CD4-positive, CD25-positive, alpha-beta regulatory T cell (primary cell): Measurements from ENCODE around the gene ANXA7. TPM values are rescaled to one million over a fixed set of nuclear protein-coding genes. Genes with fewer than 3 reads are reported as not detected.
"Not testable (repeated sequence)": the region's sequence is repeated elsewhere in the genome, so short reads cannot be mapped to it uniquely, and the experiment has no call there.

Experiments
- ATAC-seq, 2 donors: fragments of 150-1000 bp; cut with Tn5 transposase; one replicate each; pipeline ENCODE4 v1.10.0; 2021; ENCODE audit warnings: low read depth in 2 of 2, moderate number of reproducible peaks in 2 of 2, moderate library complexity in 1 of 2
- DNase-seq, 3 donors: peaks; one replicate each; pipeline versions ENCODE4 v3.0.0 to v3.0.0-alpha.2; 2012 to 2022; ENCODE audit warnings: mixed read lengths in 1 of 3
- H3K27ac ChIP-seq: one replicate; pipeline ENCODE4 v1.7.0; 2013; ENCODE audit warnings: mild to moderate bottlenecking, low read length; ENCODE audit not compliant: insufficient read depth, poor library complexity, severe bottlenecking
- H3K27me3 ChIP-seq: one replicate; pipeline ENCODE4 v1.7.0; 2013; ENCODE audit warnings: low read length; ENCODE audit not compliant: control insufficient read depth, insufficient read depth
- H3K36me3 ChIP-seq: one replicate; pipeline ENCODE4 v1.7.0; 2013; ENCODE audit warnings: mild to moderate bottlenecking, low read length, moderate library complexity; ENCODE audit not compliant: control insufficient read depth, insufficient read depth
- H3K4me1 ChIP-seq: 2 replicates; pipeline ENCODE4 v1.7.0; 2013; ENCODE audit warnings: mild to moderate bottlenecking, low read length; ENCODE audit not compliant: insufficient read depth, control insufficient read depth, poor library complexity, severe bottlenecking
- H3K4me3 ChIP-seq: one replicate; pipeline ENCODE4 v1.7.0; 2013; ENCODE audit warnings: low read depth, mild to moderate bottlenecking, low read length, moderate library complexity
- H3K9me3 ChIP-seq, 2 experiments: 1 replicate in 1 of 2; 2 replicates in 1 of 2; pipeline ENCODE4 v1.7.0; 2013; ENCODE audit warnings: low read length in 2 of 2, mild to moderate bottlenecking in 1 of 2, moderate library complexity in 1 of 2; ENCODE audit not compliant: control insufficient read depth in 2 of 2
- H3K27ac Mint-ChIP-seq, 3 donors: one replicate each; pipeline ENCODE4 v1.8.0; 2020 to 2022; ENCODE audit warnings: mild to moderate bottlenecking in 3 of 3, mixed read lengths in 3 of 3, moderate library complexity in 2 of 3
- H3K27me3 Mint-ChIP-seq: one replicate; pipeline ENCODE4 v1.8.0; 2022; ENCODE audit warnings: mild to moderate bottlenecking, mixed read lengths
- H3K36me3 Mint-ChIP-seq: one replicate; pipeline ENCODE4 v1.8.0; 2020; ENCODE audit warnings: mixed read lengths
- H3K4me1 Mint-ChIP-seq, 4 donors: one replicate each; pipeline ENCODE4 v1.8.0; 2020 to 2022; ENCODE audit warnings: mixed read lengths in 4 of 4, mild to moderate bottlenecking in 1 of 4
- H3K4me3 Mint-ChIP-seq, 4 donors: one replicate each; pipeline ENCODE4 v1.8.0; 2020 to 2022; ENCODE audit warnings: mild to moderate bottlenecking in 4 of 4, mixed read lengths in 4 of 4, moderate library complexity in 3 of 4
- H3K9me3 Mint-ChIP-seq, 7 donors: one replicate each; pipeline ENCODE4 v1.8.0; 2020 to 2022; ENCODE audit warnings: mixed read lengths in 7 of 7, mild to moderate bottlenecking in 3 of 7, moderate library complexity in 2 of 7
- polyA plus RNA-seq, 4 donors: library from polyadenylated mRNA; unstranded; fragments of 300-500 nt; fragmentation: Illumina TruSeq; gene quantifications; one replicate each; pipeline ENCODE4 v1.2.3, GENCODE V29; 2021
- total RNA-seq: library from RNA; stranded (reverse); gene quantifications from one replicate; pipeline ENCODE4 v1.2.3, GENCODE V29; 2022

The ANXA7 gene
- total and polyA plus RNA-seq, 5 donors from 2014 or later = 108 to 325 (median 238) TPM

GRCh38 chr10:73338801-73339368 is 75.0 kb downstream of the ANXA7 start:
- Mint-ChIP-seq H3K4me3 (no peak overlapping the region), H3K36me3 (no peaks in the 10 kb centered on the region), H3K27ac (no peak overlapping the region), H3K4me1 (no peaks in the 10 kb centered on the region), H3K27me3 (peaks cover 4% of the 10 kb centered on the region), H3K9me3 (no peaks in the 10 kb centered on the region)
- ATAC-seq = no peak
- H3K27me3 ChIP-seq = no peaks in the 10 kb centered on the region
- H3K36me3 ChIP-seq = no peaks in the 10 kb centered on the region
- H3K4me3 ChIP-seq = no peak overlapping the region
- no peak overlapping the region for H3K27ac ChIP-seq
- DNase-seq = no peak
- no peaks in the 10 kb centered on the region for H3K4me1 ChIP-seq
- H3K9me3 ChIP-seq = no peaks in the 10 kb centered on the region

- no peaks in the 10 kb centered on the region for H3K27me3 ChIP-seq
- ATAC-seq (no peak), DNase-seq (no peak)
- no peaks in the 10 kb centered on the region for H3K4me1 ChIP-seq
- H3K4me3 ChIP-seq = no peak overlapping the region
- Mint-ChIP-seq H3K9me3 (peaks cover 0 to 3% (median 0%) of the 10 kb centered on the region in 7 donors), H3K4me3 (no peak overlapping the region), H3K4me1 (no peaks in the 10 kb centered on the region), H3K27me3 (peaks cover 10% of the 10 kb centered on the region), H3K27ac (no peak overlapping the region), H3K36me3 (peaks cover 3% of the 10 kb centered on the region)
- no peaks in the 10 kb centered on the region for H3K36me3 ChIP-seq
- H3K27ac ChIP-seq = no peak overlapping the region
- H3K9me3 ChIP-seq = no peaks in the 10 kb centered on the region
Measured at GRCh38 chr10:73333202-73333601, 80.7 kb downstream of the ANXA7 start.

DNA sequence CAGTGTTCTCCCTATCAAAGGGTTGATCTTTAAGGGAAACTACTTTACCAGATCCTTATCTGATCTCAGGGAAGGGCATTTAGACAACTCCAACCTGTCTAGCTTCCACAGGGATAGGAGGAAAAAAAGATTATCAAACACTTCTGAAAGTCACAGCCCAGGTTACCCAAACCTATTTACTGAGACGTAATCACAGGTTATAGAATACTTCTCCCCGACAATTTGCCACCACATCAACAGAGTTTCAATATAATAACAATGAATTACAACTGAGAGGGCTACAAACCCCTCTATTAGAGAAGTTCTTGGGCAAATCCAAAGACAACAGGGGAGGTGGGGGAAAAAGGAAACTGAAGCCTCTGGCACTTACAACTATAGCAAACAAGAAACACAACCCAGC is 81.5 kb downstream of the ANXA7 start:
- H3K4me3 ChIP-seq = no peak overlapping the region
- Mint-ChIP-seq H3K27ac (no peak overlapping the region), H3K4me1 (no peaks in the 10 kb centered on the region), H3K4me3 (no peak overlapping the region), H3K36me3 (peaks cover 3% of the 10 kb centered on the region), H3K9me3 (peaks cover 0 to 3% (median 0%) of the 10 kb centered on the region in 7 donors), H3K27me3 (peaks cover 10% of the 10 kb centered on the region)
- ATAC-seq = no peak
- no peaks in the 10 kb centered on the region for H3K27me3 ChIP-seq
- DNase-seq = no peak
- no peaks in the 10 kb centered on the region for H3K4me1 ChIP-seq
- H3K9me3 ChIP-seq = no peaks in the 10 kb centered on the region
- H3K27ac ChIP-seq = no peak overlapping the region
- no peaks in the 10 kb centered on the region for H3K36me3 ChIP-seq

- not testable (repeated sequence) for H3K36me3 Mint-ChIP-seq, H3K4me1 Mint-ChIP-seq, H3K27ac ChIP-seq, H3K4me3 ChIP-seq, ATAC-seq, DNase-seq, H3K9me3 Mint-ChIP-seq, H3K4me1 ChIP-seq, H3K4me3 Mint-ChIP-seq, H3K9me3 ChIP-seq, H3K27me3 Mint-ChIP-seq, H3K27me3 ChIP-seq, H3K27ac Mint-ChIP-seq, H3K36me3 ChIP-seq
Measured at GRCh38 chr10:73328523-73328922, 85.3 kb downstream of the ANXA7 start.

DNA sequence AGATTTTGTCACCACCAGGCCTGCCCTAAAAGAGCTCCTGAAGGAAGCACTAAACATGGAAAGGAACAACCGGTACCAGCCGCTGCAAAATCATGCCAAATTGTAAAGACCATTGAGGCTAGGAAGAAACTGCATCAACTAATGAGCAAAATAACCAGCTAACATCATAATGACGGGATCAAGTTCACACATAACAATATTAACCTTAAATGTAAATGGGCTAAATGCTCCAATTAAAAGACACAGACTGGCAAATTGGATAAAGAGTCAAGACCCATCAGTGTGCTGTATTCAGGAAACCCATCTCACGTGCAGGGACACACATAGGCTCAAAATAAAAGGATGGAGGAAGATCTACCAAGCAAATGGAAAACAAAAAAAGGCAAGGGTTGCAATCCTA is 88.6 kb downstream of the ANXA7 start:
- not testable (repeated sequence) for H3K4me1 Mint-ChIP-seq, H3K36me3 Mint-ChIP-seq, H3K4me3 Mint-ChIP-seq, H3K9me3 ChIP-seq, H3K4me1 ChIP-seq, DNase-seq, H3K27me3 Mint-ChIP-seq, H3K27ac ChIP-seq, ATAC-seq, H3K27ac Mint-ChIP-seq, H3K9me3 Mint-ChIP-seq, H3K4me3 ChIP-seq, H3K27me3 ChIP-seq, H3K36me3 ChIP-seq

Other genes starting within 250 kb of the ANXA7 start
- 49.1 TPM for gene ECD, start 246.1 kb downstream of the ANXA7 start, total RNA-seq
- gene ECD, start 246.1 kb downstream of the ANXA7 start, polyA plus RNA-seq = 10 to 100 TPM; 29.0 to 34.1 (median 30.4) TPM
- 10.1 TPM for gene FAM149B1, start 245.9 kb downstream of the ANXA7 start, total RNA-seq
- 1 to 10 TPM; 4.9 to 5.9 (median 5.1) TPM for gene FAM149B1, start 245.9 kb downstream of the ANXA7 start, polyA plus RNA-seq
- gene DNAJC9, start 166.8 kb downstream of the ANXA7 start, total RNA-seq = 20.9 TPM
- gene DNAJC9, start 166.8 kb downstream of the ANXA7 start, polyA plus RNA-seq = 10 to 100 TPM; 32.5 to 35.8 (median 33.9) TPM
- gene MRPS16, start 161.4 kb downstream of the ANXA7 start, total RNA-seq = 29.3 TPM
- gene MRPS16, start 161.4 kb downstream of the ANXA7 start, polyA plus RNA-seq = 100 to 1,000 TPM in 3 of 4 donors, 10 to 100 TPM in 1; 99.3 to 132 (median 116) TPM
- gene CFAP70, start 55.2 kb downstream of the ANXA7 start, total RNA-seq = 2.6 TPM
- under 1 TPM in 2 of 4 donors, not detected in 2; 0.09 to 0.25 TPM for gene CFAP70, start 55.2 kb downstream of the ANXA7 start, polyA plus RNA-seq
- 3.9 TPM for gene MSS51, start 19.5 kb upstream of the ANXA7 start, total RNA-seq
- under 1 TPM in 2 of 4 donors, not detected in 2; 0.13 to 0.14 TPM for gene MSS51, start 19.5 kb upstream of the ANXA7 start, polyA plus RNA-seq
- 42.4 TPM for gene PPP3CB, start 82.0 kb upstream of the ANXA7 start, total RNA-seq
- 10 to 100 TPM; 10.8 to 18.0 (median 11.0) TPM for gene PPP3CB, start 82.0 kb upstream of the ANXA7 start, polyA plus RNA-seq
- 4.2 TPM for gene USP54, start 177.3 kb upstream of the ANXA7 start, total RNA-seq
- gene USP54, start 177.3 kb upstream of the ANXA7 start, polyA plus RNA-seq = 1 to 10 TPM in 3 of 4 donors, under 1 TPM in 1; 0.84 to 1.5 (median 1.0) TPM
- gene MYOZ1, start 227.4 kb upstream of the ANXA7 start, total RNA-seq = not detected
- gene MYOZ1, start 227.4 kb upstream of the ANXA7 start, polyA plus RNA-seq = not detected
- not detected for gene SYNPO2L, start 242.0 kb upstream of the ANXA7 start, total RNA-seq
- not detected for gene SYNPO2L, start 242.0 kb upstream of the ANXA7 start, polyA plus RNA-seq